ENCODE data around the gene CHMP1A. TPM values are rescaled to one million over a fixed set of nuclear protein-coding genes. Genes with fewer than 3 reads are reported as not detected.

Gene CHMP1A
- total RNA-seq, 1 experiment from 2014 or later, result 158 TPM

DNA sequence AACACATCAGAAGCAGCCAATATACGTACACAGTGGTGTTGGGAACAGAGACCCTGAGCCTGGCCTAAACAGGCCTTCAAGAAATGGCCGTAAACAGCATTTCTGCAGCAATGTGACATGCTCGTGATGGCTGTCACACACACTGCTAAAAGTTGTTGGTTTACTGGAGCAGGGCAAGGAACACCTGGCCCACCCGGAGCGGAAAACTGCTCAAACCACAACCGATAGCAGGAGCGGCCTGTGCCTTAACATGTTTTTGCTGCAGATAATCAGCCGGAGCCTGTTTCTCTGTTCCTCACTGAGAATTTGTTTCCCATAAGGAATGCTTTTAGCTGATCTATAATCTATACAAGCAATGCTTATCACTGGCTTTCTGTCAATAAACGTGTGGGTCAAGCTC lies 50.1 kb downstream of the CHMP1A start:
- Histone ChIP-seq H3K9me3 (ENCODE audit: control insufficient read depth in 1 of 2, insufficient read depth in 1 of 2, low read depth in 1 of 2, low read length in 2 of 2) (no peaks in the 10 kb centered on the region), H3K27me3 (ENCODE audit: insufficient read depth, low read length) (no peaks in the 10 kb centered on the region), H3K27ac (ENCODE audit: low read depth, low read length) (no peak overlapping the region), H3K79me2 (ENCODE audit: insufficient read depth, low read length) (no peaks in the 10 kb centered on the region), H4K20me1 (ENCODE audit: insufficient read depth) (no peaks in the 10 kb centered on the region), H3K4me2 (ENCODE audit: low read length) (no peak overlapping the region), H3K4me3 (replicated peaks in 1 of 2; ENCODE audit: low read depth in 1 of 2, low read length in 2 of 2) (no peak overlapping the region), H3K36me3 (ENCODE audit: control insufficient read depth in 1 of 2, insufficient read depth in 2 of 2, low read length in 2 of 2) (no peaks in the 10 kb centered on the region), H3K9me2 (ENCODE audit: insufficient read depth) (no peaks in the 10 kb centered on the region), H2AFZ (ENCODE audit: low read depth, low read length, poor library complexity, severe bottlenecking) (no peak overlapping the region), H3K4me1 (ENCODE audit: control insufficient read depth in 1 of 2, insufficient read depth in 2 of 2, low read length in 2 of 2) (peaks cover 23 to 43% of the 10 kb centered on the region in 2 experiments), H3K9ac (ENCODE audit: low read length) (no peak overlapping the region)
- DNase-seq (ENCODE audit: low read depth, low spot score) (no peak), ATAC-seq (no peak)
- TF ChIP-seq TCF7L2 (IDR thresholded peaks at IDR 0.05; ENCODE audit: borderline replicate concordance, extremely low read depth, insufficient read depth, insufficient read length) (no peak), CEBPB (IDR thresholded peaks at IDR 0.05; ENCODE audit: low read depth) (no peak), CTCF (IDR thresholded peaks at IDR 0.05 in 2 of 3, conservative IDR thresholded peaks at IDR 0.05 in 1 of 3; ENCODE audit: borderline replicate concordance in 1 of 3, insufficient read depth in 1 of 3, low read depth in 2 of 3, low read length in 2 of 3) (no peak), SIN3A (IDR thresholded peaks at IDR 0.05; ENCODE audit: low read depth) (no peak), ELF1 (IDR thresholded peaks at IDR 0.05; ENCODE audit: borderline replicate concordance, low read depth) (no peak)
- RAD21 ChIA-PET (ENCODE audit: low non-redundant PET in 1 of 2, low total read pairs in 2 of 2, uncharacterized antibody in 2 of 2, unreplicated experiment in 2 of 2), result no interaction called here
- BruUV-seq (replicated peaks), result no TSS peak
- POLR2A ChIA-PET, result no interaction called here
- CTCF ChIA-PET, result interaction anchor here (1.0 to 1.5 kb wide), 2 partner anchors 8 to 9 kb away, joined by 3 to 4 read pairs; no protein-coding TSS in a partner anchor
- intact Hi-C loops (cut with micrococcal nuclease), result no loop called here

DNA sequence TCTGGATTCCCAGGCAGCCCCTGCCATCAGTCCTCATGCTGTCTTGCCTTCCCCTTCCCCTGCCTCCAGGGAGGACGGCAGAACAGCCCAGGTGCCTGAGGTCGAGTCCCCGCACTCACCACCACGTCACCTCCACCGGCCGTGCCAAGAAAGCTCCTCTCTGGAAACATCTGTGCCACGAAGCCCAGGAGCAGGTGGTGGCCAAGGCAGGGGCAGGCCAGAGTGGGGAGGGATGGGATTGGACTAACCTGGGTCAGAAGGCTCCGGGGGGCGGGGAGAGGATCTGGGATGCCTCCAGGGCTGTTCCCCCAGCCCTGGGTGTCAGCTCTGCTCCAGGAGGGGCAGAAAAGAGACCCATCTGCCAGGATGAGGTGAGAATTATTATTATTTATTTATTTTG lies 51.5 kb downstream of the CHMP1A start:
- H3K36me3 ChIP-seq (ENCODE audit: control insufficient read depth in 1 of 2, insufficient read depth in 2 of 2, low read length in 2 of 2), result no peaks in the 10 kb centered on the region
- DNase-seq (ENCODE audit: low read depth, low spot score) (no peak), ATAC-seq (no peak)
- POLR2A ChIA-PET, result no interaction called here
- H4K20me1 ChIP-seq (ENCODE audit: insufficient read depth), result no peaks in the 10 kb centered on the region
- RAD21 ChIA-PET (ENCODE audit: low non-redundant PET in 1 of 2, low total read pairs in 2 of 2, uncharacterized antibody in 2 of 2, unreplicated experiment in 2 of 2), result no interaction called here
- H3K27ac ChIP-seq (ENCODE audit: low read depth, low read length), result no peak overlapping the region
- intact Hi-C loops (cut with micrococcal nuclease), result no loop called here
- TF ChIP-seq JUND (IDR thresholded peaks at IDR 0.05) (no peak), SRF (IDR thresholded peaks at IDR 0.05; ENCODE audit: low read depth) (no peak)
- BruUV-seq (replicated peaks), result no TSS peak
- no peak overlapping the region for H3K4me3 ChIP-seq (replicated peaks in 1 of 2; ENCODE audit: low read depth in 1 of 2, low read length in 2 of 2)
- CTCF ChIA-PET, result no interaction called here
- no peaks in the 10 kb centered on the region for H3K27me3 ChIP-seq (ENCODE audit: insufficient read depth, low read length)
- H2AFZ ChIP-seq (ENCODE audit: low read depth, low read length, poor library complexity, severe bottlenecking), result no peak overlapping the region
- peaks cover 33 to 54% of the 10 kb centered on the region in 2 experiments for H3K4me1 ChIP-seq (ENCODE audit: control insufficient read depth in 1 of 2, insufficient read depth in 2 of 2, low read length in 2 of 2)
- no peaks in the 10 kb centered on the region for H3K79me2 ChIP-seq (ENCODE audit: insufficient read depth, low read length)
- H3K9me2 ChIP-seq (ENCODE audit: insufficient read depth), result no peaks in the 10 kb centered on the region
- no peak overlapping the region for H3K9ac ChIP-seq (ENCODE audit: low read length)
- no peaks in the 10 kb centered on the region for H3K9me3 ChIP-seq (ENCODE audit: control insufficient read depth in 1 of 2, insufficient read depth in 1 of 2, low read depth in 1 of 2, low read length in 2 of 2)
- H3K4me2 ChIP-seq (ENCODE audit: low read length), result no peak overlapping the region

Data from HCT116 (cell line).